Mucosa of descending colon (tissue), 3 donors: ENCODE results near the gene ARL15. TPM values are rescaled to one million over a fixed set of nuclear protein-coding genes. Genes with fewer than 3 reads are reported as not detected.

Experiments used
- ATAC-seq: fragments of 200-7000 bp; cut with Tn5 transposase; one replicate; pipeline ENCODE4 v1.9.1; 2020; ENCODE audit warnings: mild to moderate bottlenecking, moderate library complexity
- DNase-seq, 3 donors: peaks; one replicate each; pipeline ENCODE4 v3.0.0-alpha.2; 2020
- H3K36me3 ChIP-seq: fragments of 200-600 bp; one replicate; pipeline ENCODE4 v1.8.0; 2021; ENCODE audit warnings: low read depth, mild to moderate bottlenecking
- H3K4me1 ChIP-seq: fragments of 200-600 bp; one replicate; pipeline ENCODE4 v1.8.0; 2021; ENCODE audit warnings: low read depth, mild to moderate bottlenecking
- H3K4me3 ChIP-seq: fragments of 200-600 bp; one replicate; pipeline ENCODE4 v1.8.0; 2021; ENCODE audit warnings: mild to moderate bottlenecking
- H3K9me3 ChIP-seq: fragments of 200-600 bp; one replicate; pipeline ENCODE4 v1.8.0; 2021; ENCODE audit warnings: mild to moderate bottlenecking
- intact Hi-C, 2 donors: fragments of 100-400 bp; cut with DNase I in 1 of 2; cut with micrococcal nuclease in 1 of 2; formaldehyde crosslinking; loops; one replicate each; pipeline versions ENCODE4 v1.11.0 to v1.11.1; 2022; cut with DNase I, micrococcal nuclease
- total RNA-seq, 3 donors: library from RNA; stranded (reverse); fragmentation: NEBNext Ultra II Directional in 2 of 3; extraction: Animal tissue kit (Norgen Biotek cat#: 25700) in 2 of 3; gene quantifications; one replicate each; pipeline versions ENCODE4 v1.2.1 to v1.2.4, GENCODE V29; 2021 to 2023
- TF ChIP-seq, protein P1 (sequence below): fragments of 200-600 bp; IDR thresholded peaks from one replicate; pipeline ENCODE4 v1.8.0; 2022; ENCODE audit warnings: antibody characterized with exemption, mild to moderate bottlenecking
- donor health status: DM: no; HTN: no; CAD: no; lungs with moderate emphysema.
- donor health status: DM: no; HTN: no; CAD: no.
- donor health status: DM: no; HTN: yes; CAD: no.

ARL15 gene
- total RNA-seq, 3 donors from 2014 or later, result 21.2 to 34.8 (median 30.1) TPM

DNA sequence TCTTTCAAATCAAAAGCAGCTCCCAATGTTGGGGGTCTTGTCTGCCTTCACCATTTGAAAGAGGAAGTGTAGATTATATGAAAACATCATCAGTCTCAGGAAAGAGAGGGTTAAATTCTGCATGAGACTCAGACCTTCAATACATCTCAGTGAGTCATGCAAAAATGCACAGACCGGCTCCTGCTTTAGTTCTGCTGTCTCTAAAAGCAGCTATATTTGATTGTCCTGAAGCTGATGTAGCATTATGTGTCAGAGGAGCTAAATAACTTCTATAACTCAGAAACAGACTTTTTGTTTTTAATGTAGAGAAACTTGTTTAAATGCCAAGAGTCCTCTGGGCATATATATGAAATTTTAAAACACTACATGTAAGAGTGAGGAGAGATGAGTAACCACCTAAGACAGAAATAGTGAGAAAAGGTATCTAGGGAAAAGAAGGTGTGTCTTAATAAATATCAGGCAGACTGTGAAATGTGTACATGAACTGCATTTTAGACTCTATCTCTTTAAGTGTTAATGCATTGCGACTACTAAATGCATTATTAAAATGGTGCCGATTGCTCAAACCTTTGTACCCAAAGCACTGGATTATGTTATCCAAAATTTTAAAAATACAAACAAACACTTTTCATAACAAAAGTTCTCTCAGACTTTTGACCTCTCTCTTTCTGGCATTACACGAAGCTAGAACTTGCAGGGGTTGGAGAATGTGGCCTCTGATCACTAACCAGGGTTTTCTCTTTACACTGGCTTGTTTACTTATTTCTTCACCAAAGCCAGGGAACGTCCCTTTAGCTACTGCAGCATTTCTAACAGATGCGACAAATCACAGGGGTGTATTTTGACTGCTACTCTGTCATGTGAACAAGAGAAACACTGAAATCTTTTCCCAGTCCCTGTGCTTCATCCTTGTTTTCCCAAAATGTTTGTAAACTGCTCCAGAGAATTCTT is 302.3 kb downstream of the ARL15 start:
- no peak overlapping the region for H3K4me3 ChIP-seq
- intact Hi-C loops, result no loop called here
- no peaks in the 10 kb centered on the region for H3K9me3 ChIP-seq
- DNase-seq, result no peak
- H3K36me3 ChIP-seq, result no peaks in the 10 kb centered on the region
- no peak for ATAC-seq
- H3K4me1 ChIP-seq, result no peaks in the 10 kb centered on the region
- TF ChIP-seq, protein P1, sequence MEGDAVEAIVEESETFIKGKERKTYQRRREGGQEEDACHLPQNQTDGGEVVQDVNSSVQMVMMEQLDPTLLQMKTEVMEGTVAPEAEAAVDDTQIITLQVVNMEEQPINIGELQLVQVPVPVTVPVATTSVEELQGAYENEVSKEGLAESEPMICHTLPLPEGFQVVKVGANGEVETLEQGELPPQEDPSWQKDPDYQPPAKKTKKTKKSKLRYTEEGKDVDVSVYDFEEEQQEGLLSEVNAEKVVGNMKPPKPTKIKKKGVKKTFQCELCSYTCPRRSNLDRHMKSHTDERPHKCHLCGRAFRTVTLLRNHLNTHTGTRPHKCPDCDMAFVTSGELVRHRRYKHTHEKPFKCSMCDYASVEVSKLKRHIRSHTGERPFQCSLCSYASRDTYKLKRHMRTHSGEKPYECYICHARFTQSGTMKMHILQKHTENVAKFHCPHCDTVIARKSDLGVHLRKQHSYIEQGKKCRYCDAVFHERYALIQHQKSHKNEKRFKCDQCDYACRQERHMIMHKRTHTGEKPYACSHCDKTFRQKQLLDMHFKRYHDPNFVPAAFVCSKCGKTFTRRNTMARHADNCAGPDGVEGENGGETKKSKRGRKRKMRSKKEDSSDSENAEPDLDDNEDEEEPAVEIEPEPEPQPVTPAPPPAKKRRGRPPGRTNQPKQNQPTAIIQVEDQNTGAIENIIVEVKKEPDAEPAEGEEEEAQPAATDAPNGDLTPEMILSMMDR, result no peak

DNA sequence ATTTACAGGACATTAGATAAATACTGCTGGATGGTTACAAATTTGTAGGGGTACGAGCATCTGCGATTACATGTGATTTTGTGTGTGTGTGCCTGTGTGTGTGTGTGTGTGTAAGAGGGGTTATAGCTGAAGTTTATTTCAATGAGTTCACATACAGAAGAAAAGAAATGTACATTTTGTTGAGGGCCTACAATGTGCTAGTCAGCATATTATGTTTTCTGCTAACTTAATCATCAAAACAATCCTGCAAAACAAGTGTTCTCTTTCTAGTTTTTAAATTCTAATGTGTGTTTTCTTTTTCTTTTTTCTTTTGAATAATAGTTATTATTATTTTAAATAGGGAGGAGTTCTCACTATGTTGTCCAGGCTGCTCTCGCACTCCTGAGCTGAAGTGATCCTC is 305.7 kb downstream of the ARL15 start:
- Histone ChIP-seq H3K4me3 (no peak overlapping the region), H3K9me3 (no peaks in the 10 kb centered on the region), H3K4me1 (no peaks in the 10 kb centered on the region), H3K36me3 (no peaks in the 10 kb centered on the region)
- TF ChIP-seq, protein P1, result no peak
- ATAC-seq (no peak), DNase-seq (no peak)
- intact Hi-C loops, result no loop called here

DNA sequence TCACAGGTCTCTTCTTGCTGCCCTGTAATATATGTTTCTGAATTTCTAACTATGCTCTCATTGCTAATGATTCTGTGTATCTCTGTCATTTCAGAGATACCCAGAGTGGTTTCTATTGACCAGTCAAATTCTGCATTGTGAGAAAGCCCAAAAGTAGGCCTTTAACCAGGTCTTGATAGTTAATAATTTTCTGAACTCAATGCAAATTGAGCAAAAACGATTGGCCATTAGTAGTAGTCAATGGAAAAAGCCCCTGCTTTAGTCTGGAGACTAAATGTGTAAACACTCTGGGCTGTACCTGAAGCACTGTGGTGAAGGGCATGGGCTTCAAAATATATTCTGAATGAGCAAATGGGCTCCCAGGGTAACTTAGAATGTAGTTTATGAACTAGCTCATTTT is 307.6 kb downstream of the ARL15 start:
- DNase-seq (no peak), ATAC-seq (no peak)
- Histone ChIP-seq H3K36me3 (no peaks in the 10 kb centered on the region), H3K9me3 (no peaks in the 10 kb centered on the region), H3K4me1 (no peaks in the 10 kb centered on the region), H3K4me3 (no peak overlapping the region)
- intact Hi-C loops, result no loop called here
- TF ChIP-seq, protein P1, result no peak

DNA sequence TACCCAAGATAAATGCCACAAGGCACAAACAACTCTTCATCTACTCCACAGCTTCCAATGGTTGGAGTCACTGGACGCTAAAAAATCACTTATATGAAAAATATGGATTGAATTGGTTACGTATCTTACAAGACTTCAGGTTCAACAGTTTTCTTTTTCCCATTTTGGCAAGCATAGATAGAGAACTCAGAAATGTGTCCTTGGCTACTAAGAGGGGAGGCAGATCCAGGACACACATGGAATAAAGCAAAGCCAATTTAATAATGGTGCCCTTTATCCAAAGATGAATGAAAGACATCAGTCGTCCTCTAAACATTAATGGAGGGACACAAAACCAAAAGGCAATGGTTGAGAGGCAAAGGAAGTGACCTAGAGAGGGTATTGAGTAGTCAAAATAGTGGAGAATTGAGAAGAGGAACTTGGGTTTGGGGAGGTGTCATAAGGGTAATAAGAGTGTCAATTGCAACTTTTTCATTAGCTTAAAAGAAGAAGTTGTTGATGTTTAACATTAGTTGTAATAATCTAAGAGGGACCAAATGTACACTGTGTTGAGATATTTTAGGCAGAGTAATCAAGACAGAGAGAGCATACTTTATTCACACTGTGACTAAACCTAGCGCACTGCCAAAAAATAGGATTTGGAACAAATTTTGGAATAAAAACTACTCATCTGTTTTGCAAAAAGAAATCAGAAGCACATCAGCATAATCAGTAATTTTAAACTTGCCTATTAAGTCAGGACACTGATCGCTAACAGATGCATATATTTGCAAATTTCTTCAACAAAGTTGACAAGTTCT is 308.2 kb downstream of the ARL15 start:
- Histone ChIP-seq H3K9me3 (no peaks in the 10 kb centered on the region), H3K4me1 (no peaks in the 10 kb centered on the region), H3K36me3 (no peaks in the 10 kb centered on the region), H3K4me3 (no peak overlapping the region)
- intact Hi-C loops, result no loop called here
- TF ChIP-seq, protein P1, result no peak
- DNase-seq, result no peak
- no peak for ATAC-seq

DNA sequence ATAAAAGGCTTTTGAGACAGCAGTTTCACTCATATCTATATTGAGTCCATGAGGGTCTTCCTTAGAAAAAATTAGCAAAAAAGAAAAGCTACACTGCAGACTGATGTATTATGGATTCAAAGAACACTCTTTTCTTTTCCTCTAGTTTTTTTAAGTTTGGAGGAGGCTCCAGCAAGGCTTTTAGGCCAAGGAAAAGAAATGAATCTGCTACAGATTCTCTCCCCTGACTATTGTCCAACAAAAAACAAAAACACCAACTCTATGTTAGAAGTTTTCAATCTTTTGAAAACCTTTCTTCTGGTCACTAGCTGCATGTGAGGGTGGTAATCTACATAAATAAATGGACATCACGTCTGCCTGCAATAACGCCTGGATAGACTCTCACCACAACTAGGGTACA is 310.4 kb downstream of the ARL15 start:
- TF ChIP-seq, protein P1, result no peak
- H3K36me3 ChIP-seq, result no peaks in the 10 kb centered on the region
- DNase-seq (no peak), ATAC-seq (no peak)
- no peak overlapping the region for H3K4me3 ChIP-seq
- intact Hi-C loops, result no loop called here
- H3K9me3 ChIP-seq, result no peaks in the 10 kb centered on the region
- no peaks in the 10 kb centered on the region for H3K4me1 ChIP-seq
